ENCODE data around the gene UNC13D. TPM values are rescaled to one million over a fixed set of nuclear protein-coding genes. Genes with fewer than 3 reads are reported as not detected.
"Not testable (repeated sequence)": the region's sequence is repeated elsewhere in the genome, so short reads cannot be mapped to it uniquely, and the experiment has no call there.

UNC13D gene
- 1 to 10 TPM; 4.1 to 7.7 (median 5.7) TPM for polyA plus RNA-seq (ENCODE audit: insufficient read length in 4 of 4)

DNA sequence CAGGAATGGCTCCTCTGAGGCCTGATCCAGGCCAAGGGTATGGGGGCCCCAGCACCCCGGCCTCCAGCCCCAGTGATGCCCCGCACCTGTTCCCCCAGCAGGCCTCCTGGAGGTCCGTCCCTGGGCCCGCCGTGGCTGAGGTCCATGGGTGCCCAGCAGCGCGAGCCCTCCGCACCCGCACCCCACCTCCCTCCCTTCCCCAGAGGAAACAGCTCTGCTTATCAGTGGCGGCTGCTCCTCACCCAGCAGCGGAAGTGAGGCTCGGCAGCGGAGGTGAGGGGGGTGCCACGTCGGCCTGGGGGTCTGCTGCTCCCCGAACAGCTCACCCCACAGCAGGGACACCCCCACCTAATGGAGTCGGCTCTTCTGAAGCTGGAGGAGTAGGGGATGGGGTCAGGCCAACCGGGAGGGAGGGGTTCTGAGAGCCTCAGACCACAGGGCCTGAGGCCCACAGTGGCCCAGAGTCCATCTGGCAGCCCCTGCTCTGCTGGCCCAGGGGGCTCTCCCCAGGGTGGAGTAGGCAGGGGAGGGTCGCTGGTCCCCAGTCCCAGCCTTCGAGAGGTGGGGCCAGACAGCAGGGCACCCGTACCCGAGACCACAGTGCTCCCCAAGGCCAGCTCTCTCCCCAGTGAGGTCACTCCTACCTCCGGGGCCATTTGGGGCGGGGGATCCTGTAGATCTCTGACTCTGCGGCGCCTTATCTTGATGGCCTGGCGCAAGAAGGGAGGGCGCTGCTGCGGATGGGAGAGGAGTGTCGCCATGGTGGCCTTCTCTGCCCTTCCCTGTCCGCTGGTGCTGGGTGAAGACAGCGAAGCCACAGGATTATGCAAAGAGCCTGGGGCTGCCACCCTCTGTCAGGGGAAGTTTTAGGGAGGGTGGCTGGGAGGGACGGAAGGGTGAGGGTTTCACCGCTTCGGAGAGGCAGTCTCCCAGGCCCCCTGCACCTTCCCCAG is at the start of gene UNC13D:
TSS of gene UNC13D (minus strand) at position 828 of the 953 bp plus-strand sequence. CDS start at position 761, 67 bp downstream.
- no peak for DNase-seq (ENCODE audit: low read depth in 4 of 4, low spot score in 2 of 4)

DNA sequence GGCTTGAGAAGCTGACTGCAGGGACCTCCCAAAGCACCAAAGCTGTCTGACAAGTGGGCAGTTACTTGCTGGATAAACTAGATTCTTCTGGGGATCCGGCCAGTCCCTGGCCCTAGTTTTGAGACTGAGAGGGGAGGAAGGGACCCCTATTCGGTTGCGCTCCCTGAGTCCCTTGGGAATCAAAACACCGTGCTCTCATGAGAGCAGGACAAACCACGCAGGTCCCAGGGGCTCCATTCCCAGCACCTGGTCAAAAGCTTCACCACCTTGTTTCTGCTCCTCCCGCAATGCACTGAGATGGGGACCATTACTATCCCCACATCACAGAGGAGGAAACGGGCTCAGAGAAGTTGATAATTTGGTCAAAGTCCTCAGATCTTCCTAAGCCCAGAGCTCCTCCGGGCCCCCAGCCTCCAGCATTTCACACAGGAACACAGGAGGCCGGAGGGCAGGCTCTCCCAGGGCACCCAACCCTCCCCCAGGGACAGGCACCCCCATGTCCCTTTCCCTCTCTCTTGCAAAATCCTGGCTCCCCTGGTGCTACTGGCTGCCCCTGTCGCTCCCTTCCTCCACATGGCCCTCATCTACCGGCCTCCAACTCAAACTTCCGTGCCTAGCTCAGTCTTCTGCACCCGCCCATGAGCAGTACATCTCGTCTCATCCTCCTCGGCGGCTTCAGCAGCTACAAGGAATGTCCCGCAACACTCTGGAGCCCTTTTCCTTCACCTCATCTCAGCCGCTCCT is 49.3 kb upstream of the UNC13D start:
- DNase-seq (ENCODE audit: low read depth in 4 of 4, low spot score in 2 of 4): no peak

DNA sequence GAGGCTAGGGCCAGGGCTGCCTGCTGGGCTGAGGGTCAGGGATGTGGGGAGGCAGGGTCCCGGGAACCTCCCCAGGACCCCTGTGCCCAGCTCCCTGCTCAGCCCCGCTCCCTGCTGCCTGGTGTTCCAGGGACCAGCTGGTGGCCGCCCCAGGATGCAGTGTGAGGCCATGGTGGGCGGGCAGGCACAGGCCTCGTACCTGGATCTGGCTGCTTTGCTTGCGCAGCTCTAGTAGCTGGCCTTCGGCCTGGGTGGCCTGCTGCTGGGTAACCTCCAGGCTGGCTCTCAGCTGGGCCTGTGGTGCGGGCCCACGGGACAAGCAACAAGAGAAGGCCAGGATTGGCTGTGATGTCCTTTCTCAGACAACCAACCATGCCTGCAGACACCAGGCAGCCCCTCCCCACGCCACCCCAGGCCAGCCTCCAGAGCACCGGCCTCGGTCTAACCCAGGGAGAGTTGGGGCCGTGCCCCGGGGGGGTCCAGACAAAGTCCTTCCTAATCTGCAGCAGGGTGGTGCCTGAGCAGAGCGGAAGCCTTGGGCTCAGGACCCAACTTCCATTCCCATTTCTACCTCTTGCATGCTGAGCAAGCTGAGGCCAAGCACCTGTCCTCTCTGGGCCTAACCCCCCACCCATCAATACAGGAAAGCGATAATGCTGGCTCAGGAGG is 48.5 kb upstream of the UNC13D start:
- DNase-seq (ENCODE audit: low read depth in 4 of 4, low spot score in 2 of 4): no peak

DNA sequence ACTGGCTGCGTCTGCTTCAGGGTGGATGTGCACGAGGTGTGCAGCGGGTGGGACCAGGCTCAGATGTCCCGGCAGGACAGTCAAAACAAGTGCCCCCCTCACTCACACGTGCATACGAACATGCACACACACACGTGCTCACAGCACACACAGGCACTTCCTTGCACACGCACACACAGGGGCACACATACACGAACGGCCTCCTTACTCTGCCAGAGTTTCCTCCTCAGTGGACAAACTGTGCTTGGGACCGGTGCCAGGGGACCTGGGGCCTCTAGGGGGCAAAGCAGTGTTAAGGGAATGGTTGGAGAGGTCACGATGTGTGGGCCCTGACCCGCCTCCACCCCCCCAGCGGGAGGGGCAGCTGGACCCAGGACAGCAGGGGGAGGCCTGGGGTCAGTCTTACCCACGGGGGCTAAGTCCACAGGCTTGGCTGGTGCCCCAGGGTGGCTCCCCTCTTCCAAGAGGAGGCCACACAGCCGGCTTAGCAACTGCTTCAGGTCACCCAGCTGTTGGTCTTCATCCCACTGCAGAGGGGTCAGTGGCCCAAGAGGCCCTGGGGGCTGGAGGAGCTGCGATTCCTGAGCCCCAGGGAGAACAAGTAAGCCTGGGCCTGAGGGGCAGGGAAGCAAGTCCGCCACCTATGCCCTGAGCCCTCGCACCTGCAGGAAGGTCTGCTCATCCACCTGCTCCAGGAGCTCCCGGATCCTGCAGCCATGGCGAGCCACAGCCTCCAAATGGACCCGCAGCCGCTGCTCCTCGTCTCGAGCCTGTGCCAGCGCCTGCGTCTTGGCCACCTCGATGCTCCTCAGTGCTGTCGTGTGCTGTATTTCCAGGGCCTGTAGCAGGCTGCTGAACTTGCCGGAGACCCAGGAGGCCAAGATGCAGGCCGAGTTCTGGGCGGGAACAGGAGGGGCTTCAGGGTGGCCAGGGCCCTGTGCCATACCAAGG is 47.7 kb upstream of the UNC13D start:
- no peak for DNase-seq (ENCODE audit: low read depth in 4 of 4, low spot score in 2 of 4)

DNA sequence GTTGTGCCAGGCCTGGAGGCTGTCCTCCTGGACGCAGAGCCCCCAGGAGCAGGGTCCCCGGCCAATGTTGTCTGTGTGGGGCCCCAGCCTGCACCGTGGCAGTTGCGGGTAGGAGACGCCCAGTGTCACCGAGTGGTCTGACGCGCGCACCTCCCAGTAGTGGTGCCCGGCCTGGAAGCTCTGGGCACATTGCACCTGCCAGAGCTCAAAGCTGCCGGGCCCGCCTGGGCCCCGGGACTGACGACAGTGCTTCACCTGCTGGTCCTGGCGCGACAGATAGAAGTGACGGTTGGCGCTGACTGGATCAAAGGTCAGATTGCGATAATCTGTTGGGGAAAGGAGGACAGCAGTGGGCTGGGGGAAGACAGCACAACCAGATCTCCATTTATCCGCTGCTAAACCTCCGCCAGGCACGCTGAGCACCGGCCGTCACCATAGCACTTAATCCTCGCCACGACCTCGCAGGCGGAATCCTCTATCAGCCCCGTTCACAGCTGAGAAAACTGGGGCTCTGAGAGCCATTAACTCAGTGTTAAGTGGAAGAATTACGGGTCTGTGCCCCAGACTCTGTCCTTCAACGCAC is 46.9 kb upstream of the UNC13D start:
- DNase-seq (ENCODE audit: low read depth in 4 of 4, low spot score in 2 of 4): no peak

DNA sequence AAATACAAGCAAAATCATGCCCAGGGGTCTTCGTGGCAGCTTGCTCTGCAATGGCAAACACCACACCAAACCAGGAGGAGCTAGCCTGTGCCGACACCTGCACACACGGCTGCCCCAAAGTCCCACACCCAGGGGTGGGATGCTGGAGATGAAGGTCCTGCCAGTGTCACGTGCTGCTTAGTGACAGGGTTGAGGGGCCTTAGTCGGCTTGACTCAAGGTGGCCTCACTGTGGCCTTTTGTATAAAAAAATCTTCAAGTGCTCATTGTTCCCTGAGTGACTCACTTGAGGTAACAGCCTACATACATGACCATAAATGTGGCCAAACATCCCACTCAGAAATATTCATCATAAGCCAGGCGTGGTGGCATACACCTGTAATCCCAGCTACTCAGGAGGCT is 45.2 kb upstream of the UNC13D start:
- DNase-seq (ENCODE audit: low read depth in 4 of 4, low spot score in 2 of 4): no peak

DNA sequence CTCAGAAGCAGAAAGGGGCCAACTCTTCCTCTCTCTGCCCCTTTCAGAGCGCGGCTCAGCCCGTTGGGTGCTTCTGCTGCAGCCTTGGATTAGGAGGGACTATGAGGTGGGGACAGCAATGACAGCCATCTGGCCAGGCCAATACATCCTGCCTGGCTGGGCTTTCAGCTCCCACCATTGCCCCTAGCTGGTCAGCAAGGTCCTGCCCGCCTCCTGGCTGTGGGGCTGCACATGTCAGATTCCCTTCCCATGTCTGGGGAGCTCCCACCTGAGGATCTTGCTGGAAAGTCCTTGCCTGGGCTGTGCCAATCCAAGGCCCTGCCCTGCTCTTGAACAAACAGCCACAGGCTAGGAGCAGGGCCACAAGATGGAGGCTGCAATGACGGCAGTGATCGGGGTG is 44.3 kb upstream of the UNC13D start:
- no peak for DNase-seq (ENCODE audit: low read depth in 4 of 4, low spot score in 2 of 4)

DNA sequence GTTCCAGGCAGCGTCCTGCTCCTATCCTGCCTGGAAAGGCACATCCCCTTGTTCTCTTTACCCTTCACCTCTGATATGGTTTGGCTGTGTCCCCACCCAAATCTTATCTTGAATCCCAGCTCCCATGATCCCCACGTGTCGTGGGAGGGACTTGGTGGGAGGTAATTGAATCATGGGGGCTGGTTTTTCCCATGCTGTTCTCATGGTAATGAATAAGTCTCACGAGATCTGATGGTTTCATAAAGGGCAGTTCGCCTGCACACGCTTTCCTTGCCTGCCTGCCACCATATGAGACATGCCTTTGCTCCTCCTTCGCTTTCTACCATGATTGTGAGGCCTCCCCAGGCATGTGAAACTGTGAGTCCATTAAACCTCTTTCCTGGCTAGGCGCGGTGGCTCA is 41.7 kb upstream of the UNC13D start:
- DNase-seq (ENCODE audit: low read depth in 4 of 4, low spot score in 2 of 4): not testable (repeated sequence)

DNA sequence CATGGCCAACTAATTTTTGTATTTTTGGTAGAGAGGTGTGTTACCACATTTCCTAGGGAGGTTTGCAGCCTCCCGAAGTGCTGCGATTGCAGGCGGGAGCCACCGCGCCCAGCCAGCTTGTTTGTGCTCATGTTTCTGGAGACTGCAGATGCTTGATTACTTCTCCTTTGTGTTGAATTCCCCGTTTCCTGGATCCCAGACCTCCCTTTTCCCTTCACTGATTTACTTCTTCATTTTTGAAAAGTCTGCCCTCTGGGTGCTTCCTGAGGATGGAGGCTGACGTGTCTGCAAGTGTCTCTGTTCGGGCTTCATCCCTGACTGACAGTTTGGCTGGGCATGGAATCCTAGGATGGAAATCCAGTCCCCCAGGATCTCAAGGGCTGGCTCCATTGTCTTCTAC is 41.2 kb upstream of the UNC13D start:
- DNase-seq (ENCODE audit: low read depth in 4 of 4, low spot score in 2 of 4): no peak

DNA sequence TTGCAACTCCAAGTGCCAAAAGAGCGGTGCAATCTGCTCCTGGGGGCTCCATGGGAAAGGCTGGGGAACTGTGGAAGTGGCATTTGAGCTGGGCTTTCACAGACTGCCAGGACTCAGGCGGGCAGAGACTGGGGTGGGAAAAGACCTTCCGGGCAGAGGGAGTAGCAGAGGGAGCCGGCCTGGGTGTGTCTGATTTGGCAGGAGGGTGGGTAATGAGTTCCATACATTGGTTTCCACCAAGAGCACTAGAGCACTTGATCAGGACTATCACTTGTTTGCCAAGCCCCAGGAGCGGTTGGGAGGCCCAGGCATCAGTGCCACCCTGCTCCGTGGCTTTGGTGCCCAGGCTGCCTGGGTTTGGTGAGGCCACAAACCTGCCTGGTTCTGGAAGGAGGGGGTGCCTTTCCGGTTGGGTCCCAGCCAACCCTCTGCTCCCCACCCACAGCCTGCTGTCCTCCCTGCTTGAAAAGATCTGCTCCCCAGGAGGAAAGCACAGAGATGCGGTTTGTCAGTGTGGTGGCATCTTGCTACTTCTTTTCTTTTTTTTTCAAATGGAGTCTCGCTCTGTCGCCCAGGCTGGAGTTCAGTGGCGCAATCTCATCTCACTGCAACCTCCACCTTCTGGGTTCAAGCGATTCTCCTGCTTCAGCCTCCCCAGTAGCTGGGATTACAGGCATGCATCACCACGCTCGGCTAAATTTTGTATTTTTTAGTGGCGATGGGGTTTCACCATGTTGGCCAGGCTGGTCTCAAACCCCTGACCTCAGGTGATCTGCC is 37.7 kb upstream of the UNC13D start:
- no peak for DNase-seq (ENCODE audit: low read depth in 4 of 4, low spot score in 2 of 4)

DNA sequence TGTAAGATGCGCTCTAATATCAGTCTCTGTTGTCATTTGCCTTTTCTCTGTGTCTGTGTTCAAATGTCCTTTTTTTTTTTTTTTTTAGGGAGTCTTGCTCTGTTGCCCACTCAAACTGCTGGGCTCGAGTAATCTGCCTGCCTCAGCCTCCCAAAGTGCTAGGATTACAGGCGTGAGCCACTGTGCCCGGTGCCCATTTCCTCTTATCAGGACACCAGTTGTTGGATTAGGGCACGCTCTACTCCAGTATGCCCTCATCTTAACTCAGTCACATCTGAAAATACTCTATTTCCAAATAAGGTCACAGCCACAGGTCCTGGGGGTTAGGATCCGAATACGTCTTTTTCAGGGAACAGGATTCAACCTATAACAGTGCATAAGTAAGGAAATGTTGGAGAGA is 36.1 kb upstream of the UNC13D start:
- no peak for DNase-seq (ENCODE audit: low read depth in 4 of 4, low spot score in 2 of 4)

DNA sequence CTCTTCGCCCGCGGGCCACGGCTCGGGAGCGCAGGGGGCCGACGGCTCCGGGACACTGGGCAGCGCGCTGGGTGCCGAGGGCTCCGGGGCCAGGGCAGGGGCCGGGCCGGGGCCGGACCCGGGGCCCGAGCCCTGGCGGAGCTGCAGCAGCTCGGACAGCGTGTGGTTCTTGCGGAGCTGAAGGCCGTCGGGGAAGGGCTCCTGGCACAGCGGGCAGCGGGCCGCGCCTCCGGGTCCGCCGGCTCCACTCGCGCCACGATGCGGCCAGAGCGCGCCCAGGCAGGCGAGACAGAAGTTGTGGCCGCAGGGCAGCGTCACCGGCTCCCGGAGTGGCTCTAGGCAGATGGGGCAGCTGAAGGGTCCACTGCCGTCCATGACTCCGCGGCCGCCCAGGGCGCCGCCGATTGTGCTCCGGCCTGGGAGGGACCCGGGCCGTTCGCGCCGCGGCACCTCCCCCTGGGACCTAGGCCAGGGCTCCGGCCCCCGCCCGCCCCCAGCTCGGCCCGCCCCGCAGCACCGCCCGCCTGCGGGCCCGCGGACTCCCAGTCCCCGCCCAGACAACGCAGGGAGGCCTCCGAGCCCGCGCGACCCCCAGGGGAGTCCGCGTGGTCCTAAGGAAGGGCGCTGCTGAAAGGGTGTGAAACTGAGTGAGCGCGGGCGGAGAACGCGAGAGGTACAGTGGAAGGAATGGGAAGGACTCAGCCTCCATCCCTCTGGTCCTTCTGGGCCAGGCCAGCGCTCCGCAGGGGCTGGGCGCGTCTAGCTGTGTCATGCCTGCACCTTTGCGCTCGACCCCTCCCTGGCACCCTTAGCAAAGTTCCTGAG is 34.2 kb upstream of the UNC13D start, which contains the start of gene TRIM47:
TSS of gene TRIM47 (minus strand) at position 408 of the 825 bp plus-strand sequence. CDS start at position 375, 33 bp downstream.
- no peak for DNase-seq (ENCODE audit: low read depth in 4 of 4, low spot score in 2 of 4)

DNA sequence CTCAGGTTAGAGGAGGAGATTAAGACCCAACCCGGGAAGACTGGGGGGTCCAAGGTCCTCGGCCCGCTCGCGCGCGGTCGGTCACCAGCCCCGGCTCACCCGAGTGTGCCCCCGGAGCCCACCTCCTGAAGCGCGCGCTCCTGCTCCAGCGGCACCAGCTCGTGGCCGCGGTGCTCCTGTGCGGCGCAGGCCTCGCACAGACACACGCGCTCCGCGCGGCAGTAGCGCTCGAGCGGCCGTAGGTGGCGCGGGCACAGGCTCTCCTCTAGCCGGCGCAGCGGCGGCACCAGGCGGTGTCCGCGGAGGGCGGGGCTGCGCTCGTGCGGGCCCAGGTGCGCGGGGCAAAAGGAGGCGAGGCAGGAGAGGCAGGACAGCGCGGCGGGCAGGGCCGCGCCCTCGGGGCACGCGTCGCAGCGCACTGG is 33.6 kb upstream of the UNC13D start:
- DNase-seq (ENCODE audit: low read depth in 4 of 4, low spot score in 2 of 4): peak in 1 of 4 donors; percentile 50

DNA sequence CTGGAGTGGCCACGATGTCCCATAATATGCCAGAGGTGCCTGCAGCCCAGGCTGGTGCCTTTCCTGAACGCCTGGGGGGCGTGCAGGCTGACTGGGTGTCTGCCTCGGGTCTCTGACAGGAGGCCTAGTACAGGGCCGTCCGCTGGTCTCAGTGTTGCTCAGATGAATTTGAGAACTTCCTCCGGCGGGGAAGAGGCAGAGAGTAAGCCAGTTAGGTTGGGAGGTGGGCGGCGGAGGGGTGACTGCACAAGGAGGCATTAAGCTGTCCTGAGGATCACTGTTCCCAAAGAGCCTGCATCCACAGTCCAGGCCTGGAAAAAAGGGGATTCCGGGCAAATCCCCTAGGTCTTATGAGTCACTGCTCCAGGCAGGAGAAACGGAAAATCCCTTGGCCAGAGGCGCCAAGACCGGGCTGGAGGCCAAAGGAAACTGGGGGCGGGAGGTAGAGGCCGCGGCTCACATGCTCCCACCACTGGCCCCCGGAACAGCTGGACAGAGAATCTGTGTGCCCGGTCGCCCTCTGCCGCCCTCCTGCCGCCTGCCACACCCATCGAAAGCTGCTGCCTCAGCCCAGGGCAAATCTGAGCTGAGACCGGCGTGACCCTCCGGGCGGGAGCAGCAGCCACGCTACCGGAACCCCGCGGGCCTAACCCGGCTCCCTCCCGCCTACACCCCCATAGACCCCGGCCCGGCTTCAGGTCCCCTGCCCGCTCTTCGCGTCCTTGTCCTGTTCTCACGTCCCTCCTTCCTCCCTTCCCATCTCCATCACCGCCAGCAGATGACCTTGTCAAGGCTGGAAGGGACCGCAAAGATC is 32.9 kb upstream of the UNC13D start:
- peak in 1 of 4 donors; percentile 43 for DNase-seq (ENCODE audit: low read depth in 4 of 4, low spot score in 2 of 4)

DNA sequence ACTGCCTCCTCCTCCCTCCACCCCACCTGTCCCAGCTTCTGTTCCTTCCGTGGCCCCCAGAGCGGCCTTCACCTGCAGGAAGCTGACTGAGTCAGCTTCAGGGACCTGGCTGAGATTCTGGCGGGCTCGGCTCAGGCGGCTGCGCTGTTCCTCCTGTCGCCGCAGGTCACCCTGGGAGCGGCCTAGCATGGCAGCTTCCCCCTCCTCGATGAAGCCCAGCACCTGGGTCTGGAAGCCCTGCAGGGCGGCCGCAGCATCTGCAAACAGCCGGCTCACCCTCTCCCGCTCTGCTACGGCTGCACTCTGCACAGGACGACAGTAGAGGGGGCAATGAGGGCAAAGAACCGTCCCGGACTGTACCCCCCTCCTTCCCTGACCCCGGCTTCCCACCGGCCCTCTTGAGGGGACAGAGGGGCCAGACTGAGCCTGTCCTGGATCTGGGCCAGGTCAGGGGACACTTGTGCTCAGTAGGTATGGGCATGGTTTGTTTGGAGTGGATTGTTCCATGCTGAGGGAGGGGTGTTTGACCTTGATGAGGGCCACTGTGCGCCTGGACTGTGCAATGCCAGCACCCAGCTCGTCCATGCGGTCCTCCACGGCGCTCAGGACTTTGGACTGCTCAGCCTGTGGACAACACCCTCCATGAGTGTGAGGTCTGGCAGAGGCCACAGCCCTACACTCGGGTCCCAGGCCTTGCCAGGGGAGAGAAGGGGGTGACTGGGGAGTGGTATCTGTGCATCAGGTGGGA is 32.2 kb upstream of the UNC13D start:
- DNase-seq (ENCODE audit: low read depth in 4 of 4, low spot score in 2 of 4): no peak

DNA sequence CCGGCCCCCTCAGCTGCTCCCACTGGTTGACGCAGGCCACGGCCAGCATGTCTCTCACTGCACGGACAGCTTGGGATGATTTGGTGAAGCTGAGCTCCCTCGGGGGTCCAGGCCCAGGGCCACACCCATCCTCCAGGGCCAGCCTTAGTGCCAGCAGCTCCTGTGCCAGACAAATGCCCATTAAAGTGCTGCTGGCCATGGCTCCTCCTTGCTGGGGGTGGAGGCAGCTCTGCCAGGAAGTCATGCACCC is 31.7 kb upstream of the UNC13D start:
- DNase-seq (ENCODE audit: low read depth in 4 of 4, low spot score in 2 of 4): no peak

Data from left renal cortex interstitium (tissue), 4 donors.